ENCODE data around the gene TRPT1.

- no peak for TF ChIP-seq EP300 (IDR thresholded peaks at IDR 0.05)
- no peak for TF ChIP-seq CTCF (IDR thresholded peaks at IDR 0.05)
Measured at GRCh38 chr11:64208086-64208795, 17.7 kb downstream of the TRPT1 start.
